ENCODE data around the gene DPP3.

DNA sequence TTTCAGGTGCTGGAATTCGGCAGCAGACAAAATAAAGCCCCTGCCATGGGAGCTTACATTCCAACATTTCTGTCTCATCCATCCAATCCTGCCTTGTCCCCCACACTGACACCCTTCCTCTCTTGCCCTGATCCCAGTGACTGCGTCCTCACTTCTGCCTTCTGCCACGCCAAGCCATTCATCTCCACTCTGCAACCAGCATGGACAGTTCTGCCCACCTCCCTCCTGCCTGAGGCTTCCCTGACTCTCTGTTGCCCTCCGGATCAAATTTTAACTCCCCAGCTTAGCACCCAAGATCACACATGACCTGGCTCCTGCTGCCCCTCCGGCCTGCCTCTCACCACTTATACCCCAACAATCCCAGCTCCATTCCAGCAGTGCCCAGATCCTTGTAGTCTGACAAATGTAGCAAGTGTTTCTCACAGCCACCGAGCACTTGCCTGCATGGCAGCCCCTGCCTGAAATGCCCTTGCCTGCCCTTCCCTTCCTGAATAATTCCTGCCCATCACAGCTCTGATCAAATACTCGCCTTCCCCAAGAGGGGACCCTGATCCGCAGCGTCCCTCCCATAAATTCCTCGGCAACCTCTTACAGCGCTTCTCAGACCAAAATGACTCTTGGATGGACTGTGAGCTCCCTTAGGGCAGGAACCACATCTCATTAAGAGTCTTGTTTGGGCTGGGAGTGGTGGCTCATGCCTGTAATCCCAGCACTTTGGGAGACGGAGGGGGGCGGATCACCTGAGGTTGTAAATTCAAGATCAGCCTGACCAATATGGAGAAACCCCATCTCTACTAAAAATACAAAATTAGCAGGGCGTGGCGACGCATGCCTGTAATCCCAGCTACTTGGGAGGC is 68.8 kb downstream of the DPP3 start:
- no peak for TF ChIP-seq POLR2A (IDR thresholded peaks at IDR 0.05)
- TF ChIP-seq, protein P1, sequence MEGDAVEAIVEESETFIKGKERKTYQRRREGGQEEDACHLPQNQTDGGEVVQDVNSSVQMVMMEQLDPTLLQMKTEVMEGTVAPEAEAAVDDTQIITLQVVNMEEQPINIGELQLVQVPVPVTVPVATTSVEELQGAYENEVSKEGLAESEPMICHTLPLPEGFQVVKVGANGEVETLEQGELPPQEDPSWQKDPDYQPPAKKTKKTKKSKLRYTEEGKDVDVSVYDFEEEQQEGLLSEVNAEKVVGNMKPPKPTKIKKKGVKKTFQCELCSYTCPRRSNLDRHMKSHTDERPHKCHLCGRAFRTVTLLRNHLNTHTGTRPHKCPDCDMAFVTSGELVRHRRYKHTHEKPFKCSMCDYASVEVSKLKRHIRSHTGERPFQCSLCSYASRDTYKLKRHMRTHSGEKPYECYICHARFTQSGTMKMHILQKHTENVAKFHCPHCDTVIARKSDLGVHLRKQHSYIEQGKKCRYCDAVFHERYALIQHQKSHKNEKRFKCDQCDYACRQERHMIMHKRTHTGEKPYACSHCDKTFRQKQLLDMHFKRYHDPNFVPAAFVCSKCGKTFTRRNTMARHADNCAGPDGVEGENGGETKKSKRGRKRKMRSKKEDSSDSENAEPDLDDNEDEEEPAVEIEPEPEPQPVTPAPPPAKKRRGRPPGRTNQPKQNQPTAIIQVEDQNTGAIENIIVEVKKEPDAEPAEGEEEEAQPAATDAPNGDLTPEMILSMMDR (IDR thresholded peaks at IDR 0.05), result no peak

All from lower leg skin (tissue), 3 donors.